Keratinocyte (primary cell): Measurements from ENCODE around the gene CARD11. TPM values are rescaled to one million over a fixed set of nuclear protein-coding genes. Genes with fewer than 3 reads are reported as not detected.

Source experiments
- DNase-seq: peaks from one replicate; pipeline ENCODE4 v3.0.0-alpha.2; 2011; ENCODE audit warnings: low read depth, missing footprints, low spot score
- FAIRE-seq: peaks from 2 replicates; lab custom pipeline; 2011; peaks lifted over from hg19 to GRCh38; lab: Jason Lieb, UNC
- H2AFZ ChIP-seq: 2 replicates; pipeline ENCODE4 v1.6.0; 2012; ENCODE audit warnings: low read length, control low read depth, inconsistent platforms; ENCODE audit not compliant: control insufficient read depth
- H3K27ac ChIP-seq: 2 replicates; pipeline ENCODE4 v1.5.1; 2011; ENCODE audit warnings: low read length; ENCODE audit not compliant: control insufficient read depth, insufficient read depth
- H3K27me3 ChIP-seq: 3 replicates; pipeline ENCODE4 v1.6.0; 2011; ENCODE audit warnings: low read length; ENCODE audit not compliant: control insufficient read depth, insufficient read depth; ENCODE audit errors: extremely low read depth
- H3K36me3 ChIP-seq, 2 experiments: 2 replicates in 1 of 2; 3 replicates in 1 of 2; pipeline ENCODE4 v1.5.1; 2011; ENCODE audit warnings: low read length in 2 of 2, mild to moderate bottlenecking in 1 of 2; ENCODE audit not compliant: control insufficient read depth in 2 of 2, insufficient read depth in 2 of 2; ENCODE audit errors: extremely low read depth in 1 of 2
- H3K4me1 ChIP-seq: 3 replicates; pipeline ENCODE4 v1.5.1; 2011; ENCODE audit warnings: low read length; ENCODE audit not compliant: control insufficient read depth, insufficient read depth; ENCODE audit errors: extremely low read depth
- H3K4me2 ChIP-seq: 3 replicates; pipeline ENCODE4 v1.6.0; 2011; ENCODE audit warnings: low read depth, low read length; ENCODE audit not compliant: control insufficient read depth, insufficient read depth; ENCODE audit errors: extremely low read depth
- H3K4me3 ChIP-seq, 3 experiments: fragments of 200-600 bp in 1 of 3; sonication (generic) in 1 of 3; 2 replicates in 2 of 3; 3 replicates in 1 of 3; pipeline ENCODE4 v1.5.1; 2011 to 2016; ENCODE audit warnings: low read length in 3 of 3, mild to moderate bottlenecking in 3 of 3, control low read depth in 2 of 3, inconsistent platforms in 1 of 3, low read depth in 1 of 3, mixed read lengths in 1 of 3, mixed run types in 1 of 3, moderate library complexity in 1 of 3; ENCODE audit not compliant: control insufficient read depth in 2 of 3, insufficient read depth in 2 of 3; ENCODE audit errors: extremely low read depth in 1 of 3
- H3K79me2 ChIP-seq: 2 replicates; pipeline ENCODE4 v1.6.0; 2012; ENCODE audit warnings: low read length; ENCODE audit not compliant: control insufficient read depth, insufficient read depth
- H3K9ac ChIP-seq: 3 replicates; pipeline ENCODE4 v1.6.0; 2011; ENCODE audit warnings: low read length; ENCODE audit not compliant: control insufficient read depth, insufficient read depth; ENCODE audit errors: extremely low read depth
- H3K9me1 ChIP-seq: 3 replicates; pipeline ENCODE4 v1.6.0; 2011; ENCODE audit warnings: low read length; ENCODE audit not compliant: control insufficient read depth, insufficient read depth; ENCODE audit errors: extremely low read depth
- H3K9me3 ChIP-seq: 2 replicates; pipeline ENCODE4 v1.5.1; 2012; ENCODE audit warnings: low read depth, low read length; ENCODE audit not compliant: control insufficient read depth
- H4K20me1 ChIP-seq: 3 replicates; pipeline ENCODE4 v1.6.0; 2011; ENCODE audit warnings: low read length; ENCODE audit not compliant: control insufficient read depth, insufficient read depth; ENCODE audit errors: extremely low read depth
- CTCF ChIP-seq, 3 experiments: IDR thresholded peaks in 1 of 3; conservative IDR thresholded peaks in 1 of 3; optimal IDR thresholded peaks in 1 of 3; 2 replicates in 2 of 3; 3 replicates in 1 of 3; pipeline versions ENCODE3 to v1.5.1; 2011; ENCODE audit warnings: low read length in 3 of 3, mild to moderate bottlenecking in 3 of 3, moderate library complexity in 2 of 3, control low read depth in 1 of 3, inconsistent platforms in 1 of 3; ENCODE audit not compliant: insufficient read depth in 2 of 3; ENCODE audit errors: extremely low read depth in 1 of 3
- EZH2 ChIP-seq: IDR thresholded peaks from one replicate; pipeline ENCODE4 v1.6.1; 2012; ENCODE audit warnings: inconsistent platforms, mild to moderate bottlenecking, low read length, moderate library complexity
- dilution Hi-C: fragments of 300-500 bp; cut with MboI; formaldehyde crosslinking; loops from one replicate; pipeline ENCODE4 v1.7.0; 2020; ENCODE audit warnings: low sequenced_read_pairs; ENCODE audit not compliant: extremely low pct_ligation_motif_present
- polyA plus RNA-seq, 5 experiments: library from polyadenylated mRNA; depleted of rRNA in 3 of 5; stranded (reverse) in 3 of 5; stranded (forward) in 1 of 5; unstranded in 1 of 5; fragments of >200 nt; gene quantifications; 1 replicate in 1 of 5; 2 replicates in 3 of 5; 3 replicates in 1 of 5; pipeline versions ENCODE4 v1.2.1 to v1.2.3, GENCODE V29; 2011 to 2012; ENCODE audit warnings: missing spikeins in 2 of 5, low read depth in 1 of 5, low replicate concordance in 1 of 5

The CARD11 gene
- polyA plus RNA-seq, 1 donor (not counting 4 experiments of a cell fraction or from before 2014, with no cell fraction given), result 4.3 TPM

GRCh38 chr7:2928613-2929311 lies 114.9 kb downstream of the CARD11 start:
- Histone ChIP-seq H3K4me1 (peaks cover 5% of the 10 kb centered on the region), H3K79me2 (no peaks in the 10 kb centered on the region), H4K20me1 (peaks cover 3% of the 10 kb centered on the region), H3K36me3 (peaks cover 0 to 2% of the 10 kb centered on the region in 2 experiments), H3K4me3 (no peak overlapping the region), H3K9me1 (no peaks in the 10 kb centered on the region), H3K4me2 (no peak overlapping the region), H2AFZ (no peak overlapping the region), H3K27me3 (peaks cover 5% of the 10 kb centered on the region), H3K9me3 (no peaks in the 10 kb centered on the region), H3K27ac (no peak overlapping the region), H3K9ac (no peak overlapping the region)
- no peak for DNase-seq
- FAIRE-seq, result no peak
- no peak for TF ChIP-seq CTCF (optimal IDR thresholded peaks at IDR 0.05 in 1 of 3, IDR thresholded peaks at IDR 0.05 in 1 of 3, conservative IDR thresholded peaks at IDR 0.05 in 1 of 3; ENCODE audit: extremely low read depth in 1 of 3, insufficient read depth in 2 of 3, low read length in 3 of 3)
- TF ChIP-seq EZH2, result no peak
- dilution Hi-C loops, result no loop called here

- H2AFZ ChIP-seq, result no peak overlapping the region
- dilution Hi-C loops, result no loop called here
- peaks cover 5% of the 10 kb centered on the region for H3K27me3 ChIP-seq
These were observed 115.4 kb downstream of the CARD11 start for GRCh38 chr7:2928256-2928612.

More at GRCh38 chr7:2928256-2928612, 115.4 kb downstream of the CARD11 start:
- peaks cover 3% of the 10 kb centered on the region for H4K20me1 ChIP-seq
- H3K4me1 ChIP-seq, result peaks cover 6% of the 10 kb centered on the region
- no peak overlapping the region for H3K4me2 ChIP-seq
- H3K9ac ChIP-seq, result no peak overlapping the region
- H3K27ac ChIP-seq, result no peak overlapping the region
- TF ChIP-seq EZH2 (no peak), CTCF (optimal IDR thresholded peaks at IDR 0.05 in 1 of 3, IDR thresholded peaks at IDR 0.05 in 1 of 3, conservative IDR thresholded peaks at IDR 0.05 in 1 of 3; ENCODE audit: extremely low read depth in 1 of 3, insufficient read depth in 2 of 3, low read length in 3 of 3) (no peak)
- H3K79me2 ChIP-seq, result no peaks in the 10 kb centered on the region
- H3K36me3 ChIP-seq, result peaks cover 0 to 2% of the 10 kb centered on the region in 2 experiments
- H3K9me1 ChIP-seq, result no peaks in the 10 kb centered on the region
- DNase-seq, result no peak
- no peak overlapping the region for H3K4me3 ChIP-seq
- no peaks in the 10 kb centered on the region for H3K9me3 ChIP-seq
- no peak for FAIRE-seq
